GM21526 (cell line): ENCODE measurements around the gene GJC2.

ENCODE experiments used
- ATAC-seq: cut with Tn5 transposase; IDR thresholded peaks from one replicate; pipeline ENCODE4 v1.9.1; 2021; ENCODE audit warnings: moderate library complexity; ENCODE audit not compliant: unreplicated experiment, low FRiP score

GJC2 gene

GRCh38 chr1:228156515-228156881 is 6.8 kb downstream of the GJC2 start:
- no peak for ATAC-seq

GRCh38 chr1:228156941-228157728 is 7.4 kb downstream of the GJC2 start:
- no peak for ATAC-seq

GRCh38 chr1:228157729-228158126 is 8.0 kb downstream of the GJC2 start:
- ATAC-seq, result no peak

- no peak for ATAC-seq
These were observed 8.6 kb downstream of the GJC2 start for GRCh38 chr1:228158151-228159007.

- no peak for ATAC-seq
These were observed 9.4 kb downstream of the GJC2 start for GRCh38 chr1:228159008-228159665.

GRCh38 chr1:228160201-228160761 is 10.6 kb downstream of the GJC2 start:
- no peak for ATAC-seq

- no peak for ATAC-seq
These were observed 11.6 kb downstream of the GJC2 start for GRCh38 chr1:228161362-228161761.

GRCh38 chr1:228161866-228162265 is 12.1 kb downstream of the GJC2 start:
- ATAC-seq, result no peak

GRCh38 chr1:228162286-228163006 is 12.7 kb downstream of the GJC2 start:
- no peak for ATAC-seq

- no peak for ATAC-seq
These were observed 13.4 kb downstream of the GJC2 start for GRCh38 chr1:228163007-228163753.

GRCh38 chr1:228163776-228164519 is 14.2 kb downstream of the GJC2 start:
- no peak for ATAC-seq

- ATAC-seq, result peak; percentile 2
These were observed 15.0 kb downstream of the GJC2 start for GRCh38 chr1:228164561-228165371.

- peak; percentile 82 for ATAC-seq
These were observed 15.8 kb downstream of the GJC2 start, which contains the start of gene IBA57 for GRCh38 chr1:228165372-228166169. TSS of gene IBA57 (plus strand) at chr1:228165804. CDS start at chr1:228165817, 13 bp downstream.

- ATAC-seq, result peak; percentile 11
These were observed 16.6 kb downstream of the GJC2 start for GRCh38 chr1:228166170-228166936.

GRCh38 chr1:228168563-228169270 is 19.0 kb downstream of the GJC2 start:
- ATAC-seq, result no peak

- ATAC-seq, result no peak
These were observed 19.6 kb downstream of the GJC2 start for GRCh38 chr1:228169345-228169744.
